ENCODE data around the gene FREY1.

Gene FREY1

DNA sequence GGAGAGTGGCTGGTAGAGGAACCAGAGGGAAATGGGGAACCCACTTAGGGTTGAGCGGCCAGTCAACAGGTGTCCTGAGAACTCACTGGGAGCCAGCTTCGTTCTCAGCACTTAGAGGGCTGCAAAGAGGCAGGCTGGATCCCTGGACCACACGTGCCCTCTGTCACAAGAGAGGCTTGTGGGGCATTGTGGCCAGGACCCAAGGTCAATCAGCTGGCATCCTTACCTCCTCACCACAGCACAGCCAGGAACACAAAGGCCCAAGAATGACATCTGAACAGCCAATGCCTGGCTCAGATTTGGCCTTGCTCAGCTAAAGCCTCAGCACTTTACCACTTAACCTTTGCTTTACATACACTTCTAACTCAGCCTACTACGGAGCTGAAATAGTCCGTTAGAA lies 14.2 kb downstream of the FREY1 start:
- DNase-seq = no peak

DNA sequence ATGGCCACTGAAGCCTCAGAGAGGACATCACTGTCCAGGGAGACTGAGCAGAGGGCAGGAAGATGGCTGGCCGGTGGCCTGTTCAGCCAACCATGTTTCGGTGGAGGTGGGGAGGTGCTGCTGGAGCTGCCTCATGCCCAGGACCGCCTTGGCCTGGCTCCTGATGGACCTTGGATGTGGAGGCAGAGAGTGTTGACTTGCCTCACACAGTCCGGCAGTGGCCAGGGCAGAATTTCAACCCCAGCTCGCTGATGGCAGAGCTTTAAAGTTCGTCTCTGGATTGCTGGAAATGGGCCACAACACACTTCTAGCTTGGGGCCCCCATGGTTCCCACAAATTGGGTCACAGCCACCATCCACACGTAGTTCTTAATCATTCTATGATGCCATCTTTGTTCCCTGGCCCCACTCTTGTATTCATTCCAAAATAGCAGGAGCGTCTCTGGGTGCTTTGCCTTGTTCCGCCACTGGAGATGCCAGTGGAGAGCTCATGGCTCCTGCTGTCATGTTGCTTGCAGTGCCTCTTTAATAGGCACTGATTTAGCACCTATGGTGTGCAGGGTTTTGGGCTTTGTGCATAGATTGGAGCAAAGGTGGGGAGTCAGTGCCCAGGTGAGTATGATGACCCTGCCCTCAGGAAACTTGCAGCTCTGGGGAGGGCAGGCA lies 16.1 kb downstream of the FREY1 start:
- DNase-seq = no peak

DNA sequence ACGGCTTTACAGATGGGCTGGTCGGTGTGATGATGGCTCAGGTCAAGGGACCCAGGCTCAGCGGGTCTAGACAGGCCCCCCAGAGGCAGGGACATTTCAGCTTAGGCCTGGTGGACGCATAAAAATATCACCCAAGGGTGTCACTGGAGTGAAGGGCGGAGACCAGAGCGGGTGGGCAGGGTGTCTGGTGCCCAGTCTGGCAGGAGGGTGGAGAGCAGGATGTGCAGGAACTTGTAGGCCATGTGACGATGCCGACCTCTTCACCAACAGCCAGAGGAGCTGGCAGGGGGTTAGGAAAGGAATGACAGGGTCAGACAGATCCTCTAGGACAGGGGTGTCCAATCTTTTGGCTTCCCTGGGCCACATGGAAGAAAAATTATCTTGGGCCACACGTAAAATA lies 17.1 kb downstream of the FREY1 start:
- no peak for DNase-seq

DNA sequence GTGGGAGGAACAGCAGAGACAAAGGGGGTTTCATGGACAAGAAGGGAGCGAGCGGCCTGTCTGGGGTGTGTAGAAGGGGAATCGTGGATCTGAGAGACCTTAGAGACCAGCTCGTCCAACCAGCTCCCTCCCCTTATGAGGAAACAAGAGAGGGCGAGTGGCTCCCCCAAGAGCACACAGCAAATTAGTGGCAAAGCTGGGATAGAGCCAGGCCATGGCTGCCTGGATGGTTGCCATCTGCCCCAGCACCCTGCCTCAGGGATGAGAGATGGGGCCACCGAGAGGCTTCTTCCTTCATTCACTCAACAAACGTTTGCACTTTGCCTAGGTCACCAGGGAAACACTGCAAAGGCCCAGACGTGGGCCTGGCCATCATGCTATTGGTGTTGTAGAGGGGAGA lies 17.5 kb downstream of the FREY1 start:
- DNase-seq = no peak

DNA sequence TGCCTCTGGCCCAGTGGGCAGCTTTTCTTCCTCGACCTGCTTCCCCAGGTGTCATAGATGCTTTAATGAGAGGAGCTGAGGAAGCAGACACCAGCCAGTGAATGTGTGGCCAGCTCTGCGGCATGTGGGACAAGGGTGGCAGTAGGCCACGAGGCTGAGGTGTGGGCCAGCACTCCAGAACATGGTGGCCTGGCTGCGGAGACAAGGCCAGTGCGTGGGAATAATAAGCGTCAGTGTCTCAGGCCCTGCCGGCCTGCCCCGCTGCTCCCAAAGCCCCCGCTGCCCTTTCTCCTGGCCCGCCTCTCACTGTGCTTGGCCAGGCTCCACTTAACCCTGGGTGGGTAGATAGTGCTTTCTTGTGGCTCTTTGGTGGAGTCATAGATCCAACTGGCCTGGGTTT lies 19.5 kb downstream of the FREY1 start:
- DNase-seq = no peak

DNA sequence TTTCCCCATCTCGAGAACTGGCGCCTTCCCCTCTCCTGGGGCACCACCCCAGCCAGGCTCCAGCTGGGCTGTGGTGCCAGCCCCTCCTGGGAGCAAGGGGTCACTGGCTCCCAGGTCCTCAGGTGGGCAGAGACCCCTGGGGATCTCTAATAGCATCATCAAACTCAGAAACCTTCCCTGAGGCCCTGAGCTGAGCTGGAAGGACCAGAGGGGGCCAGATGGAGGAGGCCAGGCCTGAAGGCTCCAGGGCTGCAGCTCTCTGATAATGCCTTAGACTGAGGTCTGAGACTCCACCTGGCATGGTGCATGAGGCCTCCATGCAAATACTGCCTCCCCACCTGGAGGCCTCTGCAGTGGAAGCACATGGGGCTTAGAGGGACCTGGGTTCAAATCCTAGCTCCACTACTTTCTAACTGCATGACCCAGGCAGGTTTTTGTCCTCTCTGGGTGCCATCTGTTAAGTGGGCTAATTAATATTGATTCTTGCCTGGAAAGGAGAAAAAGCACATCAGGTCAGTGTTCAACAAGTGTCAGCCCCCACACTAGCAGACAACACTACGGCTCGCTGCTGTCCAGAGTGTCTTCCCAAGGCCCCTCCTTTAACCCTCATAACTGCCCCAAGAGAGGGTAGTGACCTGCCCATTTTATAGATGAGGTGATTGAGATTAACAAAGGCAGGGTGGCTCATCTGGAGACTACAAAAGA lies 20.1 kb downstream of the FREY1 start:
- no peak for DNase-seq

DNA sequence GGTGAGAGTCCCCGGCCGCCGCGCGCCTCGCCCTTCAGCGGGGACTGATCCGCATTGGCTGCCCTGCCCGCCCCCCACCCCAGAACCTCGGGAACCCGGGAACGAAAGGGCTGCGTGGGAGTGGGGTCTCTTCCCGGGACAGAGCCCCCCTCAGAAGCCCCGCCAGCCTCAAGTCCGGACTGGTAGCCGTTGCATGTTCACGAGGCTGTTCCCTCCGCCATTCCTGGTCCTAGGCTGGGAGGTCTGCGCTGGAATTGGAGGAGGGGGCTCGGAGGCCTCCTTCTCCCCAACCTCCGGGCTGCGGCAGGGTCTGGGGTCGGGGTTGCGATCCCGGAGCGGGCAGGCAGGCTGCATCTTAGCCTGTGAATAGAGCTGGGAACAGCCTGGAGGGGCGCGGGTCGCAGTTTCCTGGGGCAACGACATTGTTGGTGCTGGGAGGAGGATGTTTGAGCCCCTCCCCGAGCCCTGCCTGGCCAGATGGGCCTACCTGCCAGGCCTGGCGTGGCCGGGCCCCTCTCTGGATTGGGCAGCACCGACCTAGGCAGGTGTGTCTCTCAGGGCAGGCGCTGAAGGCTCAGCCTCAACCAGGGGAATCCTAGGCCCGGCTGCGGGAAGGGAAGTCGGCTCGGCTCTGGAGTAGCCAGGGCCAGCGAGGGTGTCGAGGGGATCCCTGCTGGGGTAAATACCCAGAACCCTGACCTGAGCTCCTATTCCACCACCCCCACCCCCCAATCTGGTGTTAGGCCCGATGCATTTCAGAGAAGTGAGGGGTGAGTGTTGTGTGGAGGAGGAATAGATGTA lies 20.9 kb downstream of the FREY1 start:
- DNase-seq = no peak

DNA sequence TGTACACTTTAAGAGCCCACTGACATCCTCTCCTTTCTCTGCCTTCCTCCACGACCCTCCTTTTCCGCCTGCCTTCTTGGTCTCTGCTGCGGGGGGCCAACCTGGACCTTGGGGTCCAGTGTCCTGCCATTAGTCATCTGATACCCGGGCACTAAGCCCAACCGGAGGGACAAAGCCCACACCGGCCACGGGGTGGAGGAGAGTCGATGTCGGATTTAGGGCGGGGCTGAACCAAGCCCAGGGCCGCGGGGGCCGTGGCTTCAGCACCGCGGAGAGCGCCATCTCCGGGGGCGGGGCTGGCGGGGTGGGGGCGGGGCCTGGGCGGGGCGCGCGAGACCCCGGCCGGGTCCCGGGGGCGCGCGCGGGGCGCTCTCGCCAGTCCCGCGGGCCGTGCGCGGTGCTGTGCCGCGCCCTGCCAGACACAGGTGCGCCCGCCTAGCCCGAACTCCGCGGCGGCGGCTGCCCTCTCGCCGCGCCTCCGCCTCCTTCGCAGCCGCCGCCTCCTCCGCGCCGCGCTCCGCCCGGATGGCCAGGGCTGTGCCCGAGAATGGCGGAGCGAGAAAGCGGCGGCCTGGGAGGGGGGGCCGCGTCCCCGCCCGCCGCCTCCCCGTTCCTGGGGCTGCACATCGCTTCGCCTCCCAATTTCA lies 21.7 kb downstream of the FREY1 start, which contains the start of gene MAPK8IP1:
MAPK8IP1 (plus strand) TSS at position 378 of the 647 bp plus-strand sequence; CDS start at position 548, 170 bp downstream.
- peak; percentile 66 for DNase-seq

DNA sequence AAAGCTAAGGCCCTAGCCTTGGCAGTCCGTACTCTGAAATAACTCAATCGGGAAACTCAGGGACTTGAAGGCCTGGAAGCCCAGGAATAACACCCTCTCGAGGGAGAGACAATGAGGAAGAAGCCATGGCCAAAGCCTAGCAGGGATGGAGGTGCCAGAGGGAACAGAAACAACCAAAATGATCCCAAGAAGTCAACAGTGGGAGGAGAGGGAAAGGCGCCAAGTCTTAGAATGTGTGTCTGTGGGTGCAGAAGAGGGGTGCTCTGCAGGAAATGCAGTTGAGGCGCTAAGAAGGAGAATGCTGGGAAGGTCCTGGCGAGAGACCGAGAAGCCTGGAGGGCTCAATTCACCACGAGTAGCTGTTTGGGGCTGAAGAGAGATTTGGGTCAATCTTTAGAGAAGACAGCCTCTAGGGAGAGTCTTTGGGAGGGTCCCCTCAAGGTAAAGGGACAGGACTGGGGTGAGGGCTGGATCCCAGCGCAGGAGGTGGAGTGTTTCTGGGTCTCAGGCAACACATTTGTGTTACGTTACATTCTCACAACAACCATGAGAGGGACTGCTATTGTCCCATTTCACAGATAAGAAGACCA lies 22.4 kb downstream of the FREY1 start:
- DNase-seq = no peak

DNA sequence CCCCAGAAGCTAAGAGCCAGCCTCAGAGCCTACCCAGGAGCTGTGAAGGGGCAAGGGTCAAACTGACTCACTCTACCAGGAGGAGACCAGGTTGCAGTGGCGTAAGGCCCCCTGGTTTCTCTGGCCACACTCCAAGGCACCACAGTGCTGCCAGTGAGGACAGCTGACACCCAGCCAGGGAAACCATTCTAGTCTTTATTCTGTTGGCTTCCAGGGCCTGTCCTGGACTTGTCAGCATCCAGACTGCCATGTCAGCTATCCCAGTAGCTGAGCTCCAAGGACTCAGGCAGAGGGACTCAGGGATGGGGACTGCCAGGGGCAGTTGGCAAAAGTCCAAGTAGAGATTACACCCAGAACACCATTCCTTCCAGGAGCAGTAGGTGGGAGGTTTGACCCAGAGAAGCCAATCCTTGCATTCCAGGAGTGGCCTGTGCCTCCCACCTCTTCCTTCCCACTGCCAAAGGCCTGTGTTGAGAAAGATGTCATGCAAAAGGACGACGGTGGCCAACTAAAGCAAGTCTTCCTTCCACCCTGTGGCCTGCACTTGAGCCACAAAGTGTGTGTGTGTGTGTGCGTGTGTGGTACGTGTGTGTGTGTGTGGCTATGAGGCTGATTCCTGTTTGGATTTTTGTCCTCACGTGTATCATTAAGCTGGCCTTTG lies 25.2 kb downstream of the FREY1 start:
- no peak for DNase-seq

DNA sequence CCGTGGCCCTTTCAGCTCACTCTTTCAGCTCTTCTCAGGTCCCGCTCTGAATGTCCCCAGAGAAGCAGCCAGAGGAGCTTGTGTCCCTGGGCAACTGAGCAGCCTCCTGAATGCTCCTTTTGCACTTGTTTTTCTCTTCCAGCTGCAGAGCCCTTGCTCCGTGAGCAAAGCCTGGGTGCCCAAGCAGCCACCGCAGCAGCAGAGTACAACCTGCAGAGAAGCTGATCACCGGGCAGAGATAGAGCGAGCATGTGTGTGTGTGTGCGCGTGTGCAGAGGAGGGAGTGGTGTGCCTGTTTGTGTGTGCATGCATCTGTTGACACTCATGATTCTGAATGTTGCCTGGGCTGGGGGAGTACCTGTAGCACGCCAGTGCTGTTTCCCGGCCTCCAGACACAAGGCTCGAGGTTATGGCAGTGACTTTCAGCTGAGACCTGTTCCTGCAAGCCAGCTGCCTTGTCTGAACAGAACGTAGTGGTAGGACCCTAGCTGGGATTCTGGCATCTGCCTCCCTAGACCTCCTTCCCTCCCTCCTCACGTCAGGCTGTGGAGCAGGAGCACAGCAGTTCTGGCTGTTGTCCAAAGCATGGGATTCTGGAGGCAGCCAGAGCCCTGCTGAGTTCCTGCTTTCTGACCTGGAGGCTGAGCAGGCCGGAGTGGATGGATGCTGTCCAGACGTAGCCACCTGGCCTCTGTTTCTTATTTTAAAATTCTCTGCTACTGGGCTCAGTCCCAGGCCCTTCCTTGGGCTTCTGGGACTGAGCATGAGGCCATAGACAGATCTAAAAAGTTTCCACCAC lies 26.1 kb downstream of the FREY1 start:
- DNase-seq = no peak

DNA sequence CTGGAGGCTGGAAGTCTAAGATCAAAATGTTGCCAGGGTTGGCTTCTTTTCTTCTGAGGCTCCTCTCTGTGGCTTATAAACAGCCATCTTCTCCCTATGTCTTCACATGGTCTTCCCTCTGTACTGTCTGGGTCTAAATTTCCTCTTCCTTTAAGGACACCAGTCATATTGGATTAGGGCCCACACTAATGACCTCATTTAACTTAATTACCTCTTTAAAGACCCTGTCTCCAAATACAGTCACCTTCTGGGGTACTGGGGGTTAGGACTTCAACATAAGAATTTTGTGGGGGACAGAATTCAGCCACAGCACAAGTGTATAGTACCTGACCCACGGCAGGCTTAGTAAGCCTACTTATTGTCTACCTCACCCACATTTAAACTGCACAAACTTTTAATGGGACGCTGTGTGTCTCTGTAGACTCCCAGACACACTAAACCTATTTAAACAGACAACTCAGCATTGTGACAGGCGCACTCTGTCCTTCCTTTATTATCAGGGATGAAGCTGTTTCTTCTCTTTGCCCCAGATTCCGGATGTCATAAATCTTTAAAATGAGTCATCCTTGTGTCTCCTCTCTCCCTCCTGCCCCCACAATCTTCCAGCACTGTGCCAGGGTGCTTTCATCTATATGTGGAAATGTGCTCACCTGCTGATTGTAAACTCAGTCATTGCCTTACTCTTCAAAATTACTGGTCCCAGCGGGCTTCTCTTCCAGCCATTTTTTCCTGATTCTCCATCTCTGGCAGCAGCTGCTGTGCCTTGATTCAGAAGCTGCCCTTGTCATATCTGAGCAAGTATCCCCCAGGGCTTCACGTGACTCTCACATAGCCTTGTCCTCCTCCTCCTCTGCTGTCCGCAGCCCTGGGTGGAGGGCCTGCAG lies 27.0 kb downstream of the FREY1 start:
- DNase-seq = no peak

DNA sequence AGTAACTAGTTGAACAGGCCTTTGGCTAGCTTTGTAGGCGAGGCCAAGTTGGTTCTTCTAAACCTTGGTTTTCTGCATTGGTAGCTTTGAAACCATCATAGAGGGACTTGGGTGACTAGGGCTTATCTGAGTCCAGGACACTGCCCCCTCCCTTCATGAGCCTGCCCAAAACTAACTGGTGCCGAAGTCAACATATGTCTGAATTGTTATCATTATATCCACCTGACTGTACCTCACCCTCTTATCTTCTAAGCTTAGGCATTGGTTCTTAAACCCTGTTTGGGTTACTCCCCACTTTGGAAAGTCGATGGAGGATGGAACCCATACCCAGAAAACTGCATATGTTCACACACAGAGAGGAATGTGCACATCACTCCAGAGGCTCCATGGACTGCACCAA lies 29.2 kb downstream of the FREY1 start:
- no peak for DNase-seq

DNA sequence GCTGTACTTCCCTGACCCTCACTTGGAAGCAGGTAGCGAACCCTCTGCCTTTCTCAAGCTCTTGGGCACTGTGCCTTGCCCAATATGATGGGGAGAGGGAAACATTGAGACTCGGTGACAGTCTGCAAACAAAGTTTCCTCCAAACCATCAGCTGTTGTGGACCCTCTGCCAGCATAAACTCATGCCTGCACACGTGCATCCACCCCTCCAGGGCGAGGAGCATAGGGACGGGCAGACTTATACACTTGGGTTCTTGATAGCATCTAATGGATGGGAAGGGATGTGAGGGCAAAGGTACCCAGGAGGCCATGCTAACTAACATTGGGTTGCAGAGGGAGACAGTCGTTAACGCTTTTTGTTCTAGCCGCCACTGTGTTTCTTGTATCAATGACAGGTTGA lies 29.9 kb downstream of the FREY1 start:
- no peak for DNase-seq

DNA sequence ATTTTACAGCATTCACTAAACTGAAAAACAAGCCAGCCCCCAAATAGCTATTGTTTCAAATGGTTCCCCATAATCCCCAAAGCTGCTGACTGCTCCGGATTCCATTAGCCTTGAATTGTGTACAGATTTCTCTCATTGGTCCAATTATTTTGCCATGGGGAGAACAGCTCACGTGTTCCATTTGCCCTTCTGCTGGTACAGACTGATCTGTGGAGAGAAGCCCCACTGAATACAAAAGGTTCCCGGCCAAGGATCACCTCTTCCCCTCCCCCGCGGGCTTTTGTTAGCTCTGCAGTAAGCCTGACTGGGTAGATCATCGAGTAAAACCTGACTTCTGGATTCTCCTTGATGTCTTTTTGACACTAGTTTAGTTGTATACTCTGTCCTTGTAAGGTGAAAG lies 30.7 kb downstream of the FREY1 start:
- no peak for DNase-seq

DNA sequence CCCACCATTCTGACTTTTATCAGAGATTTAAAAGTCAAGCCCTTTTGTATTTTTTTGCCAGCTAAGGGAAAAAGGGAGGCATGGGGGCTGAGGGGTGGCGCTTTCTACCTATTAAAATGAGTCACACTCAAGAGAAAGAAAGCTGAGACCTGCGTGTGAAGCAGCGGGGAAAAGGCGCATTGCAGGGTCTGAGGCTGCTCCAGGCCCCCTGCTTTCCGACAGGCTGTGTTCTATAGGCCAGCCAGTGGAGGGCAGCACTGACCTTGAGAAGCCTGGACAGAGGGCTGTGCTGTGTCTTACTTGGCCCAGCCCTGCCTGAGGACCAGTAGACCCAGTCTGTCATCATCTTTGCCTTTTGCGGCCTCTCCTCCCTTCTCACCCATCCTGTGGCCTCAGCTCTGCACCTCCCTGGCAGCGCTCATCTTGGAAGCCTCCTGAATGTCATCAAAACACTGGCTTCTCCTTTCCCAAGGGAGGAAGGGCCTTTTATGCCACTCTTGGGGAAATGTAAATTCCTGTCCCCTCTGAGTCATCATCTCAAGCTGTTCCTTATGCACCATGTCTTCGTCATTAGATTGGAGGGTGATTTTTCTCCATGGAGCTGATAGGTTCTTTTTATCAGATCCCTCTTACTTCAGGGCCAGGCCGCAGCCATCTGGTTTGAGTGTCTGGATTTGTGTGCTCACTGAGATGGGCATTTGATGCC lies 34.3 kb downstream of the FREY1 start:
- no peak for DNase-seq

DNA sequence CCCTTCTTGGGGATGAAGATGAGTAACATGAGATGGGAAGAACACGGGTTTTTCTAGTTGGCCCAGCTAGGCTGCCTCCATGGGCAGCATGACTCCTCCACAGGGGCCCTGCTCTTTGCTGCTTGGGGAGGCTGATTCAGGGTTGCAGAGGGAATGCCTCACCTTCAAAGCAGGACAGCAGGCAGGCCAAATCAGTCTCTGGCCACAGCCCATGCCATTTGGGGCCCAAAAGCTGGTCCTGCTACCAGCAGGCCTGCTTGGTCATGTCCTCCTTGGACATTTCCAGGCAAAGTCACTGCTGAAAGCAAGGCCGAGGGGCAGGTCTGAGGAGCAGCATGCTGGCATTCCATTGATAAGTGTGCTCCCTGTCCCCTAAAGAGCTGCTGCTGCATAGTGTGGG lies 35.4 kb downstream of the FREY1 start:
- no peak for DNase-seq

DNA sequence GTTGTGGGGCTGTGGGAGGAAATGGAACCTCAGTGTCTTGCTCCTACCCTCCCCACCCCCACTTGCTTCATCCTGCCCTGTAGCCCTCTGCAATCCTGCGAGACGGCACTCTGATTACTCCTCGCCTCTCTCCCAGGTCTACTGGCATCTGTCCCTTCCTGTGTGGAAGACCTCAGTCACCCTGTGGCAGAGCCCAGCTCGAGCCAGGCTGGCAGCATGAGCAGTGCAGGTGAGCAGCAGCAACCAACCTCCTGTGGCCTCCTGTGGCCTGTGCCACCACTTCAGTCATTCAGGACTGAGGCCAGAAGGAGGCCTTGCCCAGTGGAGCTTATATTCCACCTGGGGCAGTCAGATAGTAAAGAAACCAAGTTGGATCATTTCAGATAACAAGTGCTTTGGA lies 36.4 kb downstream of the FREY1 start:
- DNase-seq = no peak

DNA sequence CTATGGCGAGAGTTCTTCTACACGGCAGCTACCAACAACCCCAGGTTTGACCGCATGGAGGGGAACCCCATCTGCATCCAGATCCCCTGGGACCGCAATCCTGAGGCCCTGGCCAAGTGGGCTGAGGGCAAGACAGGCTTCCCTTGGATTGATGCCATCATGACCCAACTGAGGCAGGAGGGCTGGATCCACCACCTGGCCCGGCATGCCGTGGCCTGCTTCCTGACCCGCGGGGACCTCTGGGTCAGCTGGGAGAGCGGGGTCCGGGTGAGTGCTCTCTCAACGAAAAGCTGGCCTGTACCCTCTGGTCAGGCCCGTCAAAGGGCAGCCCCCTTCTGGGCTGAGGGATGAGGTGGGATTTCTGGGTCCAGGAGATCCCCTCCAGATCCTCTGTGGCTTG lies 37.5 kb downstream of the FREY1 start:
- DNase-seq = no peak

DNA sequence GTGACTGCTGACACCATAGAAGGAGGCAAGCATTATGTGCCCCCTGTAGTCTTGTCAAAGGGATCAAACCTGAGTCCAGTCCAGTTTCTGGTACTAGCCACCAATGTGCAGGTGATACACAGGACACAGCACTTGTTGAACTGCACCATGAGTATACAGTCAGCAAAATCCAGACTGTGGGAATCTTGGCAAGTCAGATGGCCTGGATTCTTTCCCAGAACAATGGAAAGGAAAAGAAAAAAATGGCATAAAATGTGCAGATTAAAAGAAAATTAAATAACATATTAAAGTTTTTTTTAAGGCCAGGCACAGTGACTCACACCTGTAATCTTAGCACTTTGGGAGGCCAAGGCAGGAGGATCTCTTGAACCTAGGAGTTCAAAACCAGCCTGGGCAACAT lies 43.0 kb downstream of the FREY1 start:
- DNase-seq = no peak

Measured in CD4-positive, alpha-beta T cell treated with Interleukin-17A for 4 hours (primary cell).